Activated naive CD8-positive, alpha-beta T cell treated with anti-CD3 and anti-CD28 coated beads, Interleukin-2, amount 50 U/mL, for 16 hours (primary cell): ENCODE data around the gene MROH8.
A peak's percentile ranks its signal among the peaks of the same experiment; 100 is the strongest.
"Not testable (repeated sequence)": the region's sequence is repeated elsewhere in the genome, so short reads cannot be mapped to it uniquely, and the experiment has no call there.

Experiments used
- DNase-seq: peaks from one replicate; pipeline ENCODE4 v3.0.0-alpha.2; 2020; ENCODE audit warnings: low read depth, low spot score

The MROH8 gene

DNA sequence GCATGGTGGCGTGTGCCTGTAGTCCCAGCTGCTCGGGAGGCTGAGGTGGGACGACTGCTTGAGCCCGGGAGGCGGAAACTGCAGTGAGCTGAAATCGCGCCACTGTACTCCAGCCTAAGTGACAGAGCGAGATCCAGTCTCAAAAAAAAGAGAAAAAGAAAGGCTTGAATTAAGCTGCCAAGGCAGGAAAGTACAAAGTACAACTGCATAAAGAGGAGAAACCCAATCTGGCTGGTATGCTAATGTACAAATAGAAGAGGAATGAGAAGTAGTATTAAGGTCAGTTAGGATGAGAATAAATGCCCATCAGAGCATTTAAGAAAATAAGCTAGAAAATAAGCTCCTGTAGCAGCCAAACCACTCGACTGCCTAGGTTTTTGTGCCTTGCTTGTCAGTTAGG is 23.4 kb downstream of the MROH8 start:
- no peak for DNase-seq

GRCh38 chr20:37154684-37155298 is 24.6 kb downstream of the MROH8 start:
- DNase-seq, result no peak

GRCh38 chr20:37152284-37152683 is 27.1 kb downstream of the MROH8 start:
- no peak for DNase-seq

GRCh38 chr20:37151529-37151928 is 27.8 kb downstream of the MROH8 start:
- no peak for DNase-seq

DNA sequence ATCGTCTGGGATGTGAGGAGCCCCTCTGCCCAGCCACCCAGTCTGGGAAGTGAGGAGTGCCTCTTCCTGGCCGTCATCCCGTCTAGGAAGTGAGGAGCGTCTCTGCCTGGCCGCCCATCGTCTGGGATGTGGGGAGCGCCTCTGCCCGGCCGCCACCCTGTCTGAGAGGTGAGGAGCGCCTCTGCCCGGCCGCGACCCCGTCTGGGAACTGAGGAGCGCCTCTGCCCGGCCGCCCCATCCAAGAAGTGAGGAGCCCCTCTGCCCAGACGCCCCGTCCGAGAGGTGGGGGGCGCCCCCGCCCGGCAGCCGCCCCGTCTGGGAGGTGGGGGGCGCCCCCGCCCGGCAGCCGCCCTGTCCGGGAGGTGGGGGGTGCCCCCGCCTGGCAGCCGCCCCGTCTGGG is 28.5 kb downstream of the MROH8 start:
- DNase-seq, result not testable (repeated sequence)

DNA sequence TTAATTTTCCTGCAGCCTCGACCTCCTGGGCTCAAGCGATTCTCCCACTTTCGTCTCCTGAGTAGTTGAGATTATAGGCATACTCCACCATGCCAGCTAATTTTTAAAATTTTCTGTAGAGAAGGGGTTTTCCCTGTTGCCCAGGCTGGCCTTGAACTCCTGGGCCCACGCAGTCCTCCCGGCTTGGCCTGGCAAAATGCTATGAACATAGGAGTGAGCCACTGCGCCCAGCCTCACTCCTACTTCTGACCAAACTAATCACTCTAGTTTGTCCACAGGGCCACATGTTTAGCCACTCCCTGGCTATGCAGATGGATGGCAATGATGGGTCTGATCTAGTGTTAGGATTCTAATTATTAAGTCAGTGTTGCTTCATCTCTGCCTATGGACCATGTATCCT is 32.1 kb downstream of the MROH8 start:
- DNase-seq, result no peak

DNA sequence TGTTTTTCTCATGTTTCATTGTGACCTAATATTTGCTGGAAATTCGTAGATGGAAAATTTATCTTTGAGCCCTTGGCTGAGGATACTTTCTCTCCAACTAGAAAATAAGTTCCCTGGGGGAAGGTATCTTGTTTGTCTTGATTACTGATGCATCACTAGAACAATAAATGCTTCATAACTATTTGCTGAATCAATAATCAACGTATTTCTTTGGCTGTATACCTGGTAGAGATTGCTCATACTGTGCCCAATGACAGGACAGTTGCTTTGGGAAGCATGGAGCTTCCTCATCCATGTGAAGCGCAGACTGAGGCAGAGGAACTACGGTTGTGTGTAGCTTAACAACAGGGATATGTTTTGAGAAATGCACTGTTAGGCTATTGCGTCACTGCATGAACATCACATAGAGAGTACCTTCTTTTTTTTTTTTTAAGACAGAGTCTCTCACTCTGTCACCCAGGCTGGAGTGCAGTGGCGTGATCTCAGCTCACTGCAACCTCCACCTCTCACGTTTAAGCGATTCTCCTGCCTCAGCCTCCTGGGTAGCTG is 34.4 kb downstream of the MROH8 start:
- no peak for DNase-seq

GRCh38 chr20:37142708-37143107 is 36.6 kb downstream of the MROH8 start:
- no peak for DNase-seq

GRCh38 chr20:37137547-37137946 is 41.8 kb downstream of the MROH8 start:
- no peak for DNase-seq

- no peak for DNase-seq
These were observed 45.4 kb downstream of the MROH8 start for GRCh38 chr20:37133952-37134351.

GRCh38 chr20:37131486-37131885 is 47.9 kb downstream of the MROH8 start:
- no peak for DNase-seq

- no peak for DNase-seq
These were observed 50.5 kb downstream of the MROH8 start for GRCh38 chr20:37128803-37129202.

DNA sequence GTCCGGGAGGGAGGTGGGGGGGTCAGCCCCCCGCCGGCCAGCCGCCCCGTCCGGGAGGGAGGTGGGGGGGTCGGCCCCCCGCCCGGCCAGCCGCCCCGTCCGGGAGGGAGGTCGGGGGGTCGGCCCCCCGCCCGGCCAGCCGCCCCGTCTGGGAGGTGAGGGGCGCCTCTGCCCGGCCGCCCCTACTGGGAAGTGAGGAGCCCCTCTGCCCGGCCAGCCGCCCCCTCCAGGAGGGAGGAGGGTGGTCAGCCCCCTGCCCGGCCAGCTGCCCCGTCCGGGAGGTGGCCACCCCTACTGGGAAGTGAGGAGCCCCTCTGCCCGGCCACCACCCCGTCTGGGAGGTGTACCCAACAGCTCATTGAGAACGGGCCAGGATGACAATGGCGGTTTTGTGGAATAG is 53.1 kb downstream of the MROH8 start:
- DNase-seq, result not testable (repeated sequence)

DNA sequence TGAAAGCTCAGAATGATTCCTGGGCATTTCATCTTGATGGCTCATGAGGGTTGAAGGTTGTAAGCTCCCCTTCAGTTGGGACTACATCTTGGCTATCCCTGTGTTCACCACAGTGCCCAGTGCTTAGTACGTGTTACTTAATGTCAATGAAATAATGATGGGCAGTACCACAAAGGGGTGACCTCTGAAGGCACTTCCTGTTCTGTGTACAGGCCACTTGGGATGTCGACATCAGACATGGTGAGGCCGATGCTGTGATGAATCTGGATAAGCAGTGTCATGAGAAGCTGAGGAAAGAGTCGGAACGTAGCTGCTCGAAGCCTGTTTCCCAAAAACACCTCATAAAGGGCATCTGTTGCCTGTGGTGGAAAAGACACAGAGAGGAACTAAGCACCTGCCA is 55.9 kb downstream of the MROH8 start:
- DNase-seq, result no peak

DNA sequence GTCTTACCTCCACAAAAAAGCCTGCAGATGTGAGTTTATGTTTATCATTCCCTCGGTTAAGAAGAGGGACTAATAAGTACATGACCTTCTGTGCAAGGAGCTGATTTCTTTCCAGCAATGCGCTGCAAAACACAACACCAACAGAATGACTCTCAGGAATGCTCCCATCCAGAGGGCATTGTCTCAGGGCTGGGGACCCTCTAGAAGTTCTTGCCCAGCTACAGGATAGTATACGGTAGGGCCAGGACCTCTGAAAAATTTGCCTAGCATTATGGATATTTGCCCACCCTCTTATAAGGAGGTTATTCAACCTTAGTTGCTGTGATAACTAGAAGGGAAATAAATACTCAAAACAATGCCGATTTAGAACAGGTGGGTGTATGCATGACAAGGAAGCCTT is 58.9 kb downstream of the MROH8 start:
- DNase-seq, result no peak

DNA sequence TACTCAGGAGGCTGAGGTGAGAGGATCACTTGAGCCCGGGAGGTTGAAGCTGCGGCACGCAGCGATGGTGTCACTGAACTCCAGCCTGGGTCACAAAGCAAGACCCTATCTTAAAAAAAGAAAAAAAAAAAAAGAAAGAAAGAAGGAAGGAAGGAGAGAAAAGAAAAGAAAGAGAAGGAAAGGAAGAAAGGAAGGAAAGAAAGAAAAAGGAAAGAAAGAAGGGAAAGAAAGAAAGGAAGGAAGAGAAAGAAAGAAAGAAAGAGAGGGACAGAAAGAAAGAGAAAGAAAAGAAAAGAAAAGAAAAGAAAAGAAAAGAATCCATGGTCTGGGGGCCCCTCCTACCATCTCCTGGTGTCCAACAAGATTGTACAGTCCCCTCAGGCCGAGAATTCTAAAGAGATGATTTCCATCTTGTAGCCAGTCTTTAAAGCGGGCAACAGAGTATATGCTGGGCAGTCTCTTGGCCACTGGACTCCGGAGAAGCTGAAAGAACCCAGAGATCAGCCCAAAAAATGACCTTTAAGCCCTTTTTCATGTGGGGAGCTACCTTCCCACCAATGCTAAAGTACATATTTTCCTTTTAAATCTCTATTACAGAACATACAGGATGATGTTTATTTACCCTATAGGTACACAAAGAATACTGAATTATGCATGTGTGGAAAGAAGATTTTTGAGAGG is 59.9 kb downstream of the MROH8 start:
- DNase-seq, result no peak

GRCh38 chr20:37114012-37114411 is 65.3 kb downstream of the MROH8 start:
- no peak for DNase-seq

GRCh38 chr20:37111926-37112455 is 67.4 kb downstream of the MROH8 start:
- DNase-seq, result no peak

DNA sequence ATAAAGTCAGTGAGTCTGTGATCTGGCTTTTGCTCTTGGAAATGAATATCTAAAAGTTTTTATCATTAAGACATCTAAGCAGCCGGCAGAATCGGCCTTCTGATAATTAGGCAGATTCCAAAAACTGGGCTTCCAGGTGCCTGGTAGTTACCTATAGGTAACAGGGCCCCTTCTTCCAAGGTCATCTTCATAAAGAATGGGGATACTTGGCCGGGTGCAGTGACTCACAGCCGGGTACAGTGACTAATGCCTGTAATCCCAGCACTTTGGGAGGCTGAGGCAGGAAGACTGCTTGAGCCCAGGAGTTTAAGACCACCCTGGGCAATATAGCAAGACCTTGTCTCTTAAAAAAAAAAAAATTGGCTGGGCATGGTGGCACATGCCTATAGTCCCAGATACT is 70.7 kb downstream of the MROH8 start:
- no peak for DNase-seq

- no peak for DNase-seq
These were observed 76.8 kb downstream of the MROH8 start for GRCh38 chr20:37102571-37102970.

- no peak for DNase-seq
These were observed 82.8 kb downstream of the MROH8 start for GRCh38 chr20:37096415-37097041.

DNA sequence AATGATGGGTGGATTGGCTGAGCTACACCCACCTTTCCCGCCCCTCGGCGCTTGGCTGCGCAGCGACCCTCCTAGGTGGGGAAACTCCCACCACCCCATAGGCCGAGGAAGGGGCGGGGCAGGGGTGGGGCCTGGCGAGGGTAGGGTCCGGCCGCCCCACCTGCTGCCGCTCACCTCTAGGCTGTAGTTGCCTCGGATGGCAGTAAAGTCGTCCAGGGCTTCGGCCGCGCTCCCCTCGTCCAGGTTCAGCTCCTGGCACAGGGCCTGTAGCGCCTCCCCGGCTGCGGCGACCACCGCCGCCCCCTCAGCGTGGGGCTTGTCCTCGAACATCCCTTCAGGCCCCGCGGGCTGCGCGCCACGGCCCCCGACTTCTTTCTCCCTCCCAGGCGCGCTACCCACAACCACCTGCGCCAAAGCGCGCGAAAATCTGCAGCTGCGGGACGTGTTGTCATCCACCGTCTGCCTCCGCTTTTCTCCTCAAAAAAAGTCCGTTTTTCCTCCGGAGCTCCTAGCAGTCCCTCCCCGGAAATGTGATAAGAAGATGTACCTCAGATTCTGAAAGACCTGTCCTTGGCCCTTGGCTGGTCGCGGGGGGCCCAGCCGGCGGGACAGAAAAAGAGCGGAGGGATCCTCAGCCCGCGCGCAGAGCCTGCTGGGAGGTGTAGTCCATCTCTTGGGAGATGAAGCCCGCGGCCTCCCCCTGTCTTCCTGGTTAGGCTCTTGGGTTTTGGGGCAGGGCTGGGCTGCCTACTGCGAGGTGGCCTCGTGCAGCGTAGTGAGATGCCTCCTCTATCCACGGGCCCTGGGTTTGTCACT is 83.5 kb downstream of the MROH8 start, which contains the start of gene RBL1:
Gene RBL1, minus strand, starts transcription at position 399 of the 816 bp plus-strand sequence. Its CDS starts 69 bp downstream, at position 330.
- peak; percentile 72 for DNase-seq
